Measurements from ENCODE around the gene SLC43A3. TPM values are rescaled to one million over a fixed set of nuclear protein-coding genes. Genes with fewer than 3 reads are reported as not detected.

SLC43A3 gene
- total and polyA plus RNA-seq, 2 of the 4 experiments (the other 2 are of a cell fraction) = 12.7 to 21.1 TPM

- H2AK5ac ChIP-seq (ENCODE audit: low read depth, low read length) = no peak overlapping the region
- H2BK5ac ChIP-seq (ENCODE audit: low read depth, low read length, poor library complexity, severe bottlenecking) = no peak overlapping the region
- POLR2A ChIA-PET (ENCODE audit: unreplicated experiment) = no interaction called here
- intact Hi-C loops (cut with micrococcal nuclease) (no loop called here), in situ Hi-C loops (cut with MboI; ENCODE audit: low sequenced_read_pairs) (no loop called here), dilution Hi-C loops (cut with HindIII; ENCODE audit: low sequenced_read_pairs, unreplicated experiment) (no loop called here)
- no peak overlapping the region for H4K91ac ChIP-seq (ENCODE audit: insufficient read depth, low read depth, low read length)
- ATAC-seq (ENCODE audit: low read depth) (no peak), DNase-seq (no peak)
- H3K4me3 ChIP-seq (ENCODE audit: insufficient read depth, low read depth, low read length) = no peak overlapping the region
- H2BK20ac ChIP-seq (ENCODE audit: low read depth, low read length) = no peak overlapping the region
- BruUV-seq (replicated peaks) = no TSS peak
- H2AFZ ChIP-seq (replicated peaks; ENCODE audit: low read length, poor library complexity) = no peak overlapping the region
- H3K18ac ChIP-seq (ENCODE audit: low read depth, low read length) = no peak overlapping the region
- TF ChIP-seq CHD1 (IDR thresholded peaks at IDR 0.05; ENCODE audit: low read depth, low read length) = no peak
- TF ChIP-seq ELK1 (IDR thresholded peaks at IDR 0.05; ENCODE audit: borderline replicate concordance, low read depth, low read length) = no peak
- TF ChIP-seq POLR2A (IDR thresholded peaks at IDR 0.05; ENCODE audit: low read depth, low read length) = no peak
- TF ChIP-seq CEBPB (IDR thresholded peaks at IDR 0.05; ENCODE audit: low read depth, low read length) = no peak
- no peak for TF ChIP-seq MAZ (IDR thresholded peaks at IDR 0.05; ENCODE audit: borderline replicate concordance, low read depth, low read length)
- TF ChIP-seq NFE2L2 (IDR thresholded peaks at IDR 0.05; ENCODE audit: low read depth, low read length) = no peak
- no peak for TF ChIP-seq MAFK (IDR thresholded peaks at IDR 0.05; ENCODE audit: low read depth, low read length)
- TF ChIP-seq RAD21 (IDR thresholded peaks at IDR 0.05; ENCODE audit: low read length) = no peak
- TF ChIP-seq RFX5 (IDR thresholded peaks at IDR 0.05; ENCODE audit: low read depth, low read length) = no peak
- no peak for TF ChIP-seq RCOR1 (IDR thresholded peaks at IDR 0.05; ENCODE audit: insufficient replicate concordance, low read length)
- TF ChIP-seq MXI1 (IDR thresholded peaks at IDR 0.05; ENCODE audit: borderline replicate concordance, low read depth, low read length) = no peak
- no peak for TF ChIP-seq SMC3 (IDR thresholded peaks at IDR 0.05; ENCODE audit: low read depth, low read length)
- TF ChIP-seq USF2 (IDR thresholded peaks at IDR 0.05; ENCODE audit: low read depth, low read length) = no peak
- no peak for TF ChIP-seq FOS (IDR thresholded peaks at IDR 0.05; ENCODE audit: low read depth, low read length)
- no peak for TF ChIP-seq BHLHE40 (IDR thresholded peaks at IDR 0.05; ENCODE audit: low read depth, low read length)
- no peak for TF ChIP-seq CTCF (conservative IDR thresholded peaks at IDR 0.05; ENCODE audit: low read depth, low read length)
- WGBS, 2 experiments (ENCODE audit: extremely low coverage in 2 of 2, insufficient read length in 1 of 2) = 86% methylated on average over 2 of the region's 4 CpGs; no CpG with 5 or more reads in 1 of the 2 experiments
- no peak overlapping the region for H2BK120ac ChIP-seq (ENCODE audit: low read depth, low read length)
- no peak overlapping the region for H3K56ac ChIP-seq (ENCODE audit: extremely low read depth, insufficient read depth, low read length)
- no peak overlapping the region for H2AK9ac ChIP-seq (replicated peaks; ENCODE audit: low read depth, low read length, poor library complexity)
- no peak overlapping the region for H3K27ac ChIP-seq (ENCODE audit: insufficient read depth, low read length)
- H3K4me1 ChIP-seq (ENCODE audit: control insufficient read depth, insufficient read depth, low read length) = peaks cover 3% of the 10 kb centered on the region; the same call in 1 of the 2 replicates
- H3K9me3 ChIP-seq (ENCODE audit: control insufficient read depth, insufficient read depth, low read length) = no peaks in the 10 kb centered on the region
- CTCF ChIA-PET = no interaction called here
- H2BK15ac ChIP-seq (ENCODE audit: low read depth, low read length) = no peak overlapping the region
- no peaks in the 10 kb centered on the region for H4K20me1 ChIP-seq (ENCODE audit: insufficient read depth, low read length)
- no peak overlapping the region for H3K4ac ChIP-seq (ENCODE audit: low read depth, low read length)
- no peak overlapping the region for H4K8ac ChIP-seq (ENCODE audit: low read depth in 2 of 2, low read length in 2 of 2)
- no peak overlapping the region for H4K5ac ChIP-seq (ENCODE audit: low read depth, low read length)
- H3K4me2 ChIP-seq (ENCODE audit: low read depth, low read length) = no peak overlapping the region
- no peaks in the 10 kb centered on the region for H3K79me1 ChIP-seq (ENCODE audit: low read depth in 1 of 2, low read length in 2 of 2)
- no peak overlapping the region for H3K14ac ChIP-seq (replicated peaks; ENCODE audit: low read depth, low read length)
- H3K36me3 ChIP-seq (ENCODE audit: control insufficient read depth, insufficient read depth, low read length) = peaks cover 31% of the 10 kb centered on the region
- no peaks in the 10 kb centered on the region; the same call in 1 of the 2 replicates for H3K9me1 ChIP-seq (ENCODE audit: insufficient read depth, low read length)
- no peak overlapping the region for H3K23ac ChIP-seq (ENCODE audit: low read depth, low read length)
- no peak overlapping the region for H3K9ac ChIP-seq (ENCODE audit: low read depth, low read length)
- H3K27me3 ChIP-seq (ENCODE audit: control insufficient read depth, insufficient read depth, low read length) = no peaks in the 10 kb centered on the region
Observed at GRCh38 chr11:57413681-57414080, 13.2 kb downstream of the SLC43A3 start.

All from IMR-90 (cell line).